ENCODE measurements around the gene SNAP25. TPM values are rescaled to one million over a fixed set of nuclear protein-coding genes. Genes with fewer than 3 reads are reported as not detected.

The SNAP25 gene
- total RNA-seq, 2 experiments from 2014 or later, result not detected

GRCh38 chr20:10255846-10256245 lies 37.2 kb downstream of the SNAP25 start:
- no peaks in the 10 kb centered on the region for H3K9me3 Mint-ChIP-seq
- ChIA-PET POLR2A (no interaction called here), CTCF (no interaction called here)
- no peak for DNase-seq
- no peak overlapping the region for H3K4me3 Mint-ChIP-seq
- no peaks in the 10 kb centered on the region for H3K4me1 Mint-ChIP-seq
- H3K36me3 Mint-ChIP-seq (ENCODE audit: low read depth), result no peaks in the 10 kb centered on the region
- no peak overlapping the region for H3K27ac Mint-ChIP-seq
- H3K27me3 Mint-ChIP-seq, result no peaks in the 10 kb centered on the region

- H3K27me3 Mint-ChIP-seq, result no peaks in the 10 kb centered on the region
- H3K4me3 Mint-ChIP-seq, result no peak overlapping the region
- no peaks in the 10 kb centered on the region for H3K36me3 Mint-ChIP-seq (ENCODE audit: low read depth)
- H3K27ac Mint-ChIP-seq, result no peak overlapping the region
- H3K9me3 Mint-ChIP-seq, result no peaks in the 10 kb centered on the region
- CTCF ChIA-PET, result no interaction called here
- no peak for DNase-seq
- POLR2A ChIA-PET, result no interaction called here
- H3K4me1 Mint-ChIP-seq, result no peaks in the 10 kb centered on the region
Observed at GRCh38 chr20:10259166-10259565, 40.5 kb downstream of the SNAP25 start.

- Mint-ChIP-seq H3K4me1 (no peaks in the 10 kb centered on the region), H3K4me3 (no peak overlapping the region), H3K27me3 (no peaks in the 10 kb centered on the region), H3K27ac (no peak overlapping the region), H3K36me3 (ENCODE audit: low read depth) (no peaks in the 10 kb centered on the region), H3K9me3 (no peaks in the 10 kb centered on the region)
- ChIA-PET POLR2A (no interaction called here), CTCF (no interaction called here)
- no peak for DNase-seq
Observed at GRCh38 chr20:10260316-10260715, 41.7 kb downstream of the SNAP25 start.

GRCh38 chr20:10261702-10262101 lies 43.1 kb downstream of the SNAP25 start:
- DNase-seq, result no peak
- CTCF ChIA-PET, result no interaction called here
- Mint-ChIP-seq H3K36me3 (ENCODE audit: low read depth) (no peaks in the 10 kb centered on the region), H3K27ac (no peak overlapping the region), H3K9me3 (no peaks in the 10 kb centered on the region), H3K4me3 (no peak overlapping the region), H3K4me1 (no peaks in the 10 kb centered on the region), H3K27me3 (no peaks in the 10 kb centered on the region)
- POLR2A ChIA-PET, result no interaction called here

- CTCF ChIA-PET, result no interaction called here
- H3K27ac Mint-ChIP-seq, result no peak overlapping the region
- no peaks in the 10 kb centered on the region for H3K36me3 Mint-ChIP-seq (ENCODE audit: low read depth)
- no peaks in the 10 kb centered on the region for H3K27me3 Mint-ChIP-seq
- no peaks in the 10 kb centered on the region for H3K9me3 Mint-ChIP-seq
- no peaks in the 10 kb centered on the region for H3K4me1 Mint-ChIP-seq
- no peak for DNase-seq
- no peak overlapping the region for H3K4me3 Mint-ChIP-seq
- POLR2A ChIA-PET, result no interaction called here
Observed at GRCh38 chr20:10263385-10264165, 44.9 kb downstream of the SNAP25 start.

- Mint-ChIP-seq H3K9me3 (no peaks in the 10 kb centered on the region), H3K36me3 (ENCODE audit: low read depth) (no peaks in the 10 kb centered on the region), H3K4me1 (no peaks in the 10 kb centered on the region), H3K27me3 (no peaks in the 10 kb centered on the region), H3K27ac (no peak overlapping the region), H3K4me3 (no peak overlapping the region)
- POLR2A ChIA-PET, result no interaction called here
- CTCF ChIA-PET, result no interaction called here
- no peak for DNase-seq
Observed at GRCh38 chr20:10264166-10264558, 45.5 kb downstream of the SNAP25 start.

GRCh38 chr20:10268636-10269035 lies 50.0 kb downstream of the SNAP25 start:
- DNase-seq, result no peak
- ChIA-PET POLR2A (no interaction called here), CTCF (no interaction called here)
- no peak overlapping the region for H3K27ac Mint-ChIP-seq
- no peak overlapping the region for H3K4me3 Mint-ChIP-seq
- no peaks in the 10 kb centered on the region for H3K9me3 Mint-ChIP-seq
- H3K36me3 Mint-ChIP-seq (ENCODE audit: low read depth), result no peaks in the 10 kb centered on the region
- no peaks in the 10 kb centered on the region for H3K4me1 Mint-ChIP-seq
- no peaks in the 10 kb centered on the region for H3K27me3 Mint-ChIP-seq

GRCh38 chr20:10270630-10271029 lies 52.0 kb downstream of the SNAP25 start:
- H3K9me3 Mint-ChIP-seq, result no peaks in the 10 kb centered on the region
- ChIA-PET POLR2A (no interaction called here), CTCF (interaction anchor here (0.7 kb wide), 1 partner anchor 62 kb away, joined by 3 read pairs; no protein-coding TSS in a partner anchor)
- no peaks in the 10 kb centered on the region for H3K4me1 Mint-ChIP-seq
- H3K36me3 Mint-ChIP-seq (ENCODE audit: low read depth), result no peaks in the 10 kb centered on the region
- H3K4me3 Mint-ChIP-seq, result no peak overlapping the region
- H3K27ac Mint-ChIP-seq, result no peak overlapping the region
- no peaks in the 10 kb centered on the region for H3K27me3 Mint-ChIP-seq
- DNase-seq, result no peak

GRCh38 chr20:10271494-10272219 lies 53.0 kb downstream of the SNAP25 start:
- H3K4me3 Mint-ChIP-seq, result no peak overlapping the region
- POLR2A ChIA-PET, result no interaction called here
- H3K36me3 Mint-ChIP-seq (ENCODE audit: low read depth), result no peaks in the 10 kb centered on the region
- no peak for DNase-seq
- no peaks in the 10 kb centered on the region for H3K9me3 Mint-ChIP-seq
- no peak overlapping the region for H3K27ac Mint-ChIP-seq
- H3K4me1 Mint-ChIP-seq, result no peaks in the 10 kb centered on the region
- CTCF ChIA-PET, result interaction anchor here (1.2 kb wide), 1 partner anchor 18 kb away, joined by 3 read pairs; no protein-coding TSS in a partner anchor
- no peaks in the 10 kb centered on the region for H3K27me3 Mint-ChIP-seq

GRCh38 chr20:10276878-10277580 lies 58.4 kb downstream of the SNAP25 start:
- POLR2A ChIA-PET, result no interaction called here
- CTCF ChIA-PET, result no interaction called here

GRCh38 chr20:10277616-10278015 lies 59.0 kb downstream of the SNAP25 start:
- Mint-ChIP-seq H3K36me3 (ENCODE audit: low read depth) (no peaks in the 10 kb centered on the region), H3K27ac (no peak overlapping the region), H3K27me3 (no peaks in the 10 kb centered on the region), H3K4me1 (no peaks in the 10 kb centered on the region), H3K9me3 (no peaks in the 10 kb centered on the region), H3K4me3 (no peak overlapping the region)
- ChIA-PET CTCF (no interaction called here), POLR2A (no interaction called here)
- DNase-seq, result no peak

More at GRCh38 chr20:10276878-10277580, 58.4 kb downstream of the SNAP25 start:
- Mint-ChIP-seq H3K9me3 (no peaks in the 10 kb centered on the region), H3K4me3 (no peak overlapping the region), H3K36me3 (ENCODE audit: low read depth) (no peaks in the 10 kb centered on the region), H3K27me3 (no peaks in the 10 kb centered on the region), H3K27ac (no peak overlapping the region), H3K4me1 (no peaks in the 10 kb centered on the region)
- DNase-seq, result no peak

- POLR2A ChIA-PET, result no interaction called here
- no peak overlapping the region for H3K4me3 Mint-ChIP-seq
- no peaks in the 10 kb centered on the region for H3K9me3 Mint-ChIP-seq
- H3K27me3 Mint-ChIP-seq, result no peaks in the 10 kb centered on the region
- CTCF ChIA-PET, result no interaction called here
- no peak for DNase-seq
- no peaks in the 10 kb centered on the region for H3K36me3 Mint-ChIP-seq (ENCODE audit: low read depth)
- no peaks in the 10 kb centered on the region for H3K4me1 Mint-ChIP-seq
- no peak overlapping the region for H3K27ac Mint-ChIP-seq
Observed at GRCh38 chr20:10278412-10278811, 59.8 kb downstream of the SNAP25 start.

Measured in activated CD4-positive, alpha-beta T cell treated with anti-CD3 and anti-CD28 coated beads, Interleukin-2, amount 10 ng/mL, durations not matched to agents 7 days and 5 days (primary cell).